HG03378 (cell line): Measurements from ENCODE around the gene GLP2R.

Experiments used
- ATAC-seq: cut with Tn5 transposase; IDR thresholded peaks from one replicate; pipeline ENCODE4 v1.9.1; 2021; ENCODE audit warnings: mild to moderate bottlenecking, moderate library complexity; ENCODE audit not compliant: unreplicated experiment

GLP2R gene

GRCh38 chr17:9895923-9896322 lies 70.2 kb downstream of the GLP2R start:
- ATAC-seq = no peak

- no peak for ATAC-seq
Measured at GRCh38 chr17:9897372-9897968, 71.7 kb downstream of the GLP2R start.

GRCh38 chr17:9898812-9899211 lies 73.1 kb downstream of the GLP2R start:
- no peak for ATAC-seq

- ATAC-seq = no peak
Measured at GRCh38 chr17:9899280-9900043, 73.7 kb downstream of the GLP2R start.

GRCh38 chr17:9900044-9900594 lies 74.4 kb downstream of the GLP2R start:
- ATAC-seq = no peak

GRCh38 chr17:9900784-9901183 lies 75.1 kb downstream of the GLP2R start:
- ATAC-seq = no peak

- no peak for ATAC-seq
Measured at GRCh38 chr17:9902120-9902519, 76.4 kb downstream of the GLP2R start.

- no peak for ATAC-seq
Measured at GRCh38 chr17:9904277-9905077, 78.8 kb downstream of the GLP2R start.

GRCh38 chr17:9905078-9905415 lies 79.3 kb downstream of the GLP2R start, which contains the start of gene RCVRN:
TSS of gene RCVRN (minus strand) at chr17:9905271. CDS start at chr17:9905180, 91 bp downstream.
- no peak for ATAC-seq

- no peak for ATAC-seq
Measured at GRCh38 chr17:9905902-9906301, 80.2 kb downstream of the GLP2R start.

GRCh38 chr17:9906616-9907015 lies 80.9 kb downstream of the GLP2R start:
- no peak for ATAC-seq

- no peak for ATAC-seq
Measured at GRCh38 chr17:9907131-9907530, 81.4 kb downstream of the GLP2R start.

- ATAC-seq = no peak
Measured at GRCh38 chr17:9907883-9908648, 82.3 kb downstream of the GLP2R start.

GRCh38 chr17:9908649-9909042 lies 82.9 kb downstream of the GLP2R start:
- ATAC-seq = no peak

- ATAC-seq = no peak
Measured at GRCh38 chr17:9911089-9911488, 85.4 kb downstream of the GLP2R start.

- no peak for ATAC-seq
Measured at GRCh38 chr17:9912121-9913099, 86.7 kb downstream of the GLP2R start.

- ATAC-seq = no peak
Measured at GRCh38 chr17:9913476-9913875, 87.8 kb downstream of the GLP2R start.

- no peak for ATAC-seq
Measured at GRCh38 chr17:9916108-9916507, 90.4 kb downstream of the GLP2R start.

GRCh38 chr17:9917131-9917530 lies 91.4 kb downstream of the GLP2R start:
- ATAC-seq = no peak

GRCh38 chr17:9917801-9918200 lies 92.1 kb downstream of the GLP2R start:
- ATAC-seq = no peak
